GM21390 (cell line): ENCODE measurements around the gene CPT1C.

Experiments used
- ATAC-seq: cut with Tn5 transposase; IDR thresholded peaks from one replicate; pipeline ENCODE4 v1.9.1; 2021; ENCODE audit not compliant: unreplicated experiment

CPT1C gene

DNA sequence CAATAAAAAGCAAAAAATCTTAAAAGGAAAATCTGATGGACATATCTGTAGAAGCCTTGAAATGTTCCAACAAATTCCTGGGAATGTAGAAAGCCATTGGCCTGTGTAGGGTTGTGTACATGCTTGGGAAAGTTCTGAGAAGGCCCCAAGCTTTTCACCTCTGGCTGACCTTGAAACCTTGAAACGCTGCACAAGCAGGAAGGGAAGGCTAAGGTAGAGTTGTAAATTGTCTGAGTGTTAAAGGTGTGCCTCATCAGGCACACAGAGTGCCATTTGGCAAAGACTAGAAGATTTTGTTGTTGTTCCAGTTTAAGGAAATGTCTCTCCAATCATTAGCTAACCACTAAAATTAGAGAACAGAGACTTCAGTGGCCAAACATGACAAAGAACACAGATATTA lies 61.8 kb downstream of the CPT1C start:
- ATAC-seq = no peak

DNA sequence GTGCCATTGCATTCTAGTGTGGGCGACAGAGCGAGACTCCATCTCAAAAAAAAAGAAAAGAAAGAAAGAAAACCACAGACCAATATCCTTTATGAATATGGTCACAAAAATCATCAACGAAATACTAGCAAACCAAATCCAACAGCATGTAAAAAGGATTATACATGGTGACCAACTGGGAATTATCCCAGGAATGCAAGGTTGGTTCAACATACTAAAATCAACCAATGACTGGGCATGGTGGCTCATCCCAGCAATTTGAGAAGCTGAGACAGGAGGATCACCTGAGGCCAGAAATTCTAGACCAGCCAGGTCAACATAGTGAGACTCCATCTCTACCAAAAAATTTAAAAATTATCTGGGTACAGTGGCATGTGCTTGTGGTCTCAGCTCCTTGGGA lies 65.0 kb downstream of the CPT1C start:
- ATAC-seq = no peak

DNA sequence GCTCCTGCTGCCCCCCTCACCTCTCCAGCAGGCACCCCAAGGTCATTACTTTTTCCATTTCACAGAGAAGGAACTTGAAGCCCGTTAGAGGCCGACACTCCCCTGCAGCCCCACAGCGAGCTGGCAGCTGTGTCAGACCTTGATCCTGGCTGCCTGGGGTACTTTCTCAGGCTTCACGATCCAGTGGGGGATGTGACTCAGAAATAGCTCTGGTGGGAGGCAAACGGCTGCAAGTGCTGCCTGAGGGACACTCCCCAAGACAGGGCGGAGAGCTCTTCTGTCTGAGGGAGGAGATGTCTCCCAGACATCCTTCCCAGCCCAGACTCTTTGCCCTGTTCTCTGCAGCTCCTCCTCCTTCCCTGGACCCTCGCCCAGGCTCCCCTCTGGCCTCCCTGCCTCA lies 67.4 kb downstream of the CPT1C start:
- ATAC-seq = no peak

DNA sequence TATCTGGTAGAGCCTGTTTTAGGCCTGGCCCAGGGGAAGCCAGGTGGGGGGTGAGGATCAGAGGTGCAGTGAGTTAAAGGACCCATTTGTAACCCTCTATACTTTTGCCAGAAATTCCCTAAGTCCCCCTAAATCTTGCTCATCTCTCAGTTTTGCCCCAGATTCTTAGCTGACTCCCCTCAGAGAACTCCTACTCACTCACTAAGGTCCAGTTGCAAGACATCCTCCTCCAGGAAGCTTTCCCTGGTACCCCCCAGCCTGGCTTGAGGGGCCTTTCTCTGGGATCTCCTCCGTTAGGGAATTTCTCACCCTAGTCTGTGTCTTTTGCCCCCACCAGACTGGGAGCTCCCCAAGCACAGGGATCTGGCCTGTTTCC lies 70.3 kb downstream of the CPT1C start:
- no peak for ATAC-seq

DNA sequence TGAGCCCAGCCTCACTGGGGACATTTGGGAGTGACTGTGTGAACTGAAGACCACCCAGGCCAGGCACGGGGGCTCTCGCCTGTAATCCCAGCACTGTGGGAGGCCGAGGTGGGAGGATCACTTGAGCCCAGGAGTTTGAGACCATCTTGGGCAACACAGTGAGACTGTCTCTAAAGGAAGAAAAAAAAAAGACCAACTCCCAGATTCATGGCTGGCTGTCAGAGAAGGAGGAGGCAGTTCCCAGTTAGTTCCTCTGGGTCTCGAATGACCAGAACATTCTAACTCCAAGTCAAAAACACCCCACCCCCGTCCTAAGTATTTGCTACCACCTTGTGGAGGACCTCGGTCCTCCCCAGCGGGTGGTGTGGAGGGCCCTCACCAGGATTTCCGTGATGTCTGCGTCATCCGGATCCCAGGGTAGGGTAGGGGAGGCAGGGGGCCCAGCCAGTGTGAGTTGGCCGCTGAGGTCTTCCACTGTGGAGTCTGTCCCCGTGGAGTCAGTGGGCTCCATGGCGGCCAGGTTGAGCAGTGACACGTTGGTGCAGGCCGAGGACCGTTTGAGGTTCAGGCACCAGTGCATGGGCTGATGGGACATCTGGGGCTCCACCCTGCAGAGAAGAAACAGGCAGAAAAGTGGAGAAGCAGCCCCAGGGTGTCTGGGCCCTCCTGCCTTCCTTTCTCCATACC lies 70.9 kb downstream of the CPT1C start:
- no peak for ATAC-seq

DNA sequence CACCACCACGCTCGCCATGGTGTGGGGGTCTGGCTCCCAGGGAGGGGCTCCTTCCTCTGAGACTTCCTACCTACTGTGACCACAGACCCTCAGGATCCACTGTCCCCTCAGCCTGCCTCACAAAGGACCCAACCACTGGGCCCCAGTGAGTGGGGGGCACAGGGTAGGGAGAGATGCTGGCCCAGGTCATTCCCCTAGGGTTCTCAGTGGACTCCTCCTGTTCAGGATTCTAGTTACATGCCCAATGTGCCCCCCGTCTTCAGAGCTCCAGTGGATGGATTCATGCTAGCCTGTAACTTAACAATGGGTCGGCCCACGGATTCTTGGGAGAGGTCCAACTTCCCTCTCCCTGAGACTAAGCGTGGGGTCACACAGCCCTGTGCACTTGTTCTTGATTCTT lies 72.3 kb downstream of the CPT1C start, which contains the start of gene TSKS:
Gene TSKS (minus strand): TSS at position 77 of the 400 bp plus-strand sequence. CDS start 59 bp downstream, at position 18.
- ATAC-seq = no peak
